Measurements from ENCODE around the gene KLHL6. TPM values are rescaled to one million over a fixed set of nuclear protein-coding genes. Genes with fewer than 3 reads are reported as not detected.

KLHL6 gene
- total and polyA plus RNA-seq, 10 of the 15 experiments (the other 5 are each of a cell fraction or from before 2014, with no cell fraction given) = 4.0 to 91.8 (median 24.4) TPM

GRCh38 chr3:183449391-183449790 is 106.1 kb downstream of the KLHL6 start:
- Histone ChIP-seq H3K9me3 (replicated peaks; ENCODE audit: control insufficient read depth, insufficient read depth, low read length) (no peaks in the 10 kb centered on the region), H3K79me2 (ENCODE audit: control insufficient read depth, insufficient read depth, low read length) (no peaks in the 10 kb centered on the region), H3K27ac (ENCODE audit: control insufficient read depth, insufficient read depth) (no peak overlapping the region), H3K36me3 (ENCODE audit: control insufficient read depth in 2 of 2, insufficient read depth in 2 of 2, low read length in 1 of 2) (no peaks in the 10 kb centered on the region), H2AFZ (ENCODE audit: control insufficient read depth, low read depth, low read length) (no peak overlapping the region), H3K4me1 (ENCODE audit: control insufficient read depth, insufficient read depth, low read length) (no peaks in the 10 kb centered on the region), H4K20me1 (ENCODE audit: control insufficient read depth, insufficient read depth) (no peaks in the 10 kb centered on the region), H3K27me3 (replicated peaks in 1 of 2; ENCODE audit: control insufficient read depth in 2 of 2, insufficient read depth in 2 of 2, low read length in 1 of 2) (peaks cover 0 to 5% of the 10 kb centered on the region in 2 experiments; a peak in 2 of 4 replicates), H3K4me3 (no peak overlapping the region), H3K4me2 (ENCODE audit: control insufficient read depth, insufficient read depth) (no peak overlapping the region), H3K9ac (ENCODE audit: control insufficient read depth, insufficient read depth, low read length) (no peak overlapping the region)
- in situ Hi-C loops (cut with MboI) = no loop called here
- RAD21 ChIA-PET (ENCODE audit: unreplicated experiment) = interaction anchor here (1.0 to 1.4 kb wide), 2 partner anchors 20 to 317 kb away, joined by 3 to 4 read pairs; no protein-coding TSS in a partner anchor
- DNase-seq (ENCODE audit: low read depth, low spot score) = no peak
- 22% methylated on average over 4 of the region's 4 CpGs for WGBS (ENCODE audit: insufficient coverage, insufficient replicate concordance, low lambda C conversion rate, missing lambda C conversion rate)
- ATAC-seq = 0 out of 3 replicates have a peak, but pooled peaks have one; percentile 18
- no TSS peak for BruUV-seq (replicated peaks)
- FAIRE-seq = no peak
- CTCF ChIA-PET = interaction anchor here (0.7 to 1.6 kb wide), 3 partner anchors 9 to 318 kb away, joined by 3 read pairs; no protein-coding TSS in a partner anchor
- POLR2A ChIA-PET = interaction anchor here (0.5 kb wide), 1 partner anchor 103 kb away, joined by 6 read pairs; no protein-coding TSS in a partner anchor
- no peak for TF ChIP-seq PKNOX1 (IDR thresholded peaks at IDR 0.05)
- TF ChIP-seq EED (IDR thresholded peaks at IDR 0.05; ENCODE audit: low read depth) = no peak
- SMC1A ChIA-PET (ENCODE audit: uncharacterized antibody, unreplicated experiment) = interaction anchor here (0.6 to 1.8 kb wide), 3 partner anchors 19 to 44 kb away, joined by 3 to 5 read pairs (median 5); no protein-coding TSS in a partner anchor
- intact Hi-C loops (cut with micrococcal nuclease; ENCODE audit: unreplicated experiment) = no loop called here

- peak overlapping the region; percentile 22; the same call in 1 of the 2 replicates for H3K4me2 ChIP-seq (ENCODE audit: control insufficient read depth, insufficient read depth)
- WGBS (ENCODE audit: insufficient coverage, insufficient replicate concordance, low lambda C conversion rate, missing lambda C conversion rate) = 52% methylated on average over 3 of the region's 3 CpGs
- DNase-seq (ENCODE audit: low read depth, low spot score) = no peak
- in situ Hi-C loops (cut with MboI) = no loop called here
- intact Hi-C loops (cut with micrococcal nuclease; ENCODE audit: unreplicated experiment) = no loop called here
- no peak for FAIRE-seq
- H3K9ac ChIP-seq (ENCODE audit: control insufficient read depth, insufficient read depth, low read length) = no peak overlapping the region
- H3K27ac ChIP-seq (ENCODE audit: control insufficient read depth, insufficient read depth) = no peak overlapping the region
- no peaks in the 10 kb centered on the region for H4K20me1 ChIP-seq (ENCODE audit: control insufficient read depth, insufficient read depth)
- BruUV-seq (replicated peaks) = no TSS peak
- ATAC-seq = no peak
- H3K79me2 ChIP-seq (ENCODE audit: control insufficient read depth, insufficient read depth, low read length) = no peaks in the 10 kb centered on the region
- H3K4me1 ChIP-seq (ENCODE audit: control insufficient read depth, insufficient read depth, low read length) = no peaks in the 10 kb centered on the region
- H3K36me3 ChIP-seq (ENCODE audit: control insufficient read depth in 2 of 2, insufficient read depth in 2 of 2, low read length in 1 of 2) = no peaks in the 10 kb centered on the region
- ChIA-PET SMC1A (ENCODE audit: uncharacterized antibody, unreplicated experiment) (interaction anchor here (0.6 to 1.8 kb wide), 5 partner anchors 16 to 222 kb away, joined by 3 to 5 read pairs (median 3); no protein-coding TSS in a partner anchor), CTCF (interaction anchor here (0.9 to 1.6 kb wide), 6 partner anchors 10 to 436 kb away, joined by 3 to 6 read pairs (median 3); partner anchors contain the start of gene PARL), POLR2A (interaction anchor here (0.5 to 1.1 kb wide), 2 partner anchors 21 to 104 kb away, joined by 3 to 6 read pairs; partner anchors contain the start of gene MCF2L2), RAD21 (ENCODE audit: unreplicated experiment) (interaction anchor here (0.7 to 1.9 kb wide), 3 partner anchors 11 to 319 kb away, joined by 3 to 6 read pairs (median 3); no protein-coding TSS in a partner anchor)
- peaks cover 0 to 5% of the 10 kb centered on the region in 2 experiments; a peak in 2 of 4 replicates for H3K27me3 ChIP-seq (replicated peaks in 1 of 2; ENCODE audit: control insufficient read depth in 2 of 2, insufficient read depth in 2 of 2, low read length in 1 of 2)
- H2AFZ ChIP-seq (ENCODE audit: control insufficient read depth, low read depth, low read length) = no peak overlapping the region
- H3K4me3 ChIP-seq = no peak overlapping the region
- H3K9me3 ChIP-seq (replicated peaks; ENCODE audit: control insufficient read depth, insufficient read depth, low read length) = peaks cover 5% of the 10 kb centered on the region; the same call in 2 of the 3 replicates
- TF ChIP-seq, protein P1, sequence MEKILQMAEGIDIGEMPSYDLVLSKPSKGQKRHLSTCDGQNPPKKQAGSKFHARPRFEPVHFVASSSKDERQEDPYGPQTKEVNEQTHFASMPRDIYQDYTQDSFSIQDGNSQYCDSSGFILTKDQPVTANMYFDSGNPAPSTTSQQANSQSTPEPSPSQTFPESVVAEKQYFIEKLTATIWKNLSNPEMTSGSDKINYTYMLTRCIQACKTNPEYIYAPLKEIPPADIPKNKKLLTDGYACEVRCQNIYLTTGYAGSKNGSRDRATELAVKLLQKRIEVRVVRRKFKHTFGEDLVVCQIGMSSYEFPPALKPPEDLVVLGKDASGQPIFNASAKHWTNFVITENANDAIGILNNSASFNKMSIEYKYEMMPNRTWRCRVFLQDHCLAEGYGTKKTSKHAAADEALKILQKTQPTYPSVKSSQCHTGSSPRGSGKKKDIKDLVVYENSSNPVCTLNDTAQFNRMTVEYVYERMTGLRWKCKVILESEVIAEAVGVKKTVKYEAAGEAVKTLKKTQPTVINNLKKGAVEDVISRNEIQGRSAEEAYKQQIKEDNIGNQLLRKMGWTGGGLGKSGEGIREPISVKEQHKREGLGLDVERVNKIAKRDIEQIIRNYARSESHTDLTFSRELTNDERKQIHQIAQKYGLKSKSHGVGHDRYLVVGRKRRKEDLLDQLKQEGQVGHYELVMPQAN (conservative IDR thresholded peaks at IDR 0.05) = no peak
- TF ChIP-seq SUZ12 (IDR thresholded peaks at IDR 0.05; ENCODE audit: unreplicated experiment) (no peak), ZNF592 (IDR thresholded peaks at IDR 0.05) (no peak), POLR2AphosphoS2 (IDR thresholded peaks at IDR 0.05; ENCODE audit: low read depth, low read length) (no peak)
Observed at GRCh38 chr3:183448369-183449128, 107.0 kb downstream of the KLHL6 start.
